Erythroblast (primary cell): ENCODE results near the gene POU3F2.

ENCODE experiments used
- GATA1 ChIP-seq: IDR thresholded peaks from 2 replicates; pipeline ENCODE4 v1.6.1; 2011; ENCODE audit warnings: low read depth, mild to moderate bottlenecking, control low read depth, low read length, moderate library complexity
- POLR2A ChIP-seq: IDR thresholded peaks from 2 replicates; pipeline ENCODE4 v1.6.1; 2011; ENCODE audit warnings: mild to moderate bottlenecking, low read length

DNA sequence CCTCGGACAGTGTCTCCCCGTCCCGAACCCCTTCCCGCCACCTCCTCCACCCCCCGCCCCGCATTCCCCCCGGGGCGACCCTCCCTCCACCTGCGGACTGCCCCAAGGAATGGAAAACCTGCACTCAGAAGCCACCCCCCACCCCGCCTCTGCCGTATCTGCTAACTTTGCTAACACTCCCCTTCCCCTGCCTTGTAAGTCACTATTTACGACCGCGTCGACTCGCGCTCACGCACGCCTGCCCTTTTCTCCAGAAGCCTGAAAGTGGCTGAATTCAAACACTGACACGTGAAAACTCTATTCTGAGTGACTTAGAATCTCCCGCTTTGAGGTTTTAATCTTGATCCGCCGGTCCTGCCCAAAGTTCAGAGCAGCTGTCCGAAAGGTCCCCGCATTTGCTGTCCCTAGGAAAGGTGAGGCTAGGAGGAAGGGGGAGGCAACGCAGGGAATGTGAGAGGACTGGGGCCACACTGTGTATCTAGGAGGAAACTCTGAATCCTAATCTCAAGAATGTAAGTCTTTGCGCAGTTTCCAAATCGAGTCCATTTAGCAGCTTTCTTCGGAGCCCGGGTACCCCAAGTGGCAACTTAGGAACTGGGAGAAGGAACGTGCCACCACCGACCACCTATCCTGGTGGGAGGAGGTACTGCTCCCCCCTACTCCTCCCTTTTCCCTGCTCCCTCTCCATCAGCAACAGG is 9.3 kb upstream of the POU3F2 start:
- no peak for TF ChIP-seq POLR2A
- no peak for TF ChIP-seq GATA1
